IPS-15b (cell line): ENCODE results near the gene ZBTB46.

ENCODE experiments used
- H3K27me3 ChIP-seq: one replicate; pipeline ENCODE4 v1.6.1; 2013; ENCODE audit warnings: low read length; ENCODE audit not compliant: control insufficient read depth, insufficient read depth
- H3K36me3 ChIP-seq: one replicate; pipeline ENCODE4 v1.6.1; 2013; ENCODE audit warnings: low read length; ENCODE audit not compliant: control insufficient read depth, insufficient read depth
- H3K4me1 ChIP-seq: one replicate; pipeline ENCODE4 v1.6.1; 2013; ENCODE audit warnings: mild to moderate bottlenecking, low read length; ENCODE audit not compliant: control insufficient read depth, insufficient read depth
- H3K4me3 ChIP-seq: one replicate; pipeline ENCODE4 v1.5.1; 2013; ENCODE audit warnings: low read depth, low read length
- H3K9ac ChIP-seq: one replicate; pipeline ENCODE4 v1.6.1; 2013; ENCODE audit warnings: low read depth, mild to moderate bottlenecking, low read length
- H3K9me3 ChIP-seq: one replicate; pipeline ENCODE4 v1.6.1; 2013; ENCODE audit warnings: mild to moderate bottlenecking, low read length; ENCODE audit not compliant: control insufficient read depth, insufficient read depth

The ZBTB46 gene

DNA sequence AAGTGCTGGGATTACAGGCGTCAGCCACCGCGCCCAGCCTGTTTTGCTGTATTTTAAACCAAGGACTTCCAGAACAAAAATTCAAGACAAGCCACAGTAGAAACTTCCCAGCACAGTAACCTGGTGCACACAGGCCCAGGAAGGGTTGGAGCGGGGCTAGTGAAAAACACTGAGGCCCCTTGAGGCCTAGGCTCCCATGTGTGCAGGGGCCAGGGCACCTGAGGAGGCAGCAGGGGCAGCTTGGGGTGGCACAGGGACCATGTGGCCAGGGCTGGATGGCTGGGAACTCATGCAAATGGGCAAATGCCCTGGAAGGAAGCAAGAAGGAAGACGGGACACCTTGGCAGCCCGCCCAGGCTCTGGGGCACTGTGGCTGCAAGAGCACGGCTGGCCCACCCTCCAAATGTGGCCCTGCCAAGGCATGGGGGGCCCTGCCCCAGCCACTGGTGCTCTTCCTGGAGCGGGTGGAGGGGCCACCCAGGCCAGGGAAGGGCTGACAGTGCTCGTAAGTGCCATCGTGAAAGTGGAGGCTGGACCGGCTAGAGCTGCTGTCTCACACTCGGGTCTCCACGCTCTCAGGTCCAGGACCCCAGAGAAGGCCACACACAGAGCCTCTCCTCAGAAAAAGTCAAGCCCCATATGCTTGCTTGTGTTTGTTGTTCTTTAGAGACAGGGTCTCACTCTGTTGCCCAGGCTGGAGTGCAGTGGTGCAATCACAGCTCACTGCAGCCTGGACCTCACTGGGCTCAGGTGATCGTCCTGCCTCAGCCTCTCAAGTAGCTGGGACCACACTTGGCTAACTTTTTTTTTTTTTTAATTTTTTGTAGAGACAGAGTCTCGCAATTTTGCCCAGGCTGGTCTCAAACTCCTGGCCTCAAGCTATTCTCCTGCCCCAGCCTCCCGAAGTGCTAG is 81.2 kb downstream of the ZBTB46 start:
- H3K9ac ChIP-seq, result no peak overlapping the region
- no peaks in the 10 kb centered on the region for H3K4me1 ChIP-seq
- H3K9me3 ChIP-seq, result no peaks in the 10 kb centered on the region
- no peak overlapping the region for H3K4me3 ChIP-seq
- H3K27me3 ChIP-seq, result no peaks in the 10 kb centered on the region
- H3K36me3 ChIP-seq, result peaks cover 13% of the 10 kb centered on the region

- no peaks in the 10 kb centered on the region for H3K9me3 ChIP-seq
- H3K4me3 ChIP-seq, result no peak overlapping the region
- H3K36me3 ChIP-seq, result peaks cover 13% of the 10 kb centered on the region
- H3K27me3 ChIP-seq, result no peaks in the 10 kb centered on the region
- no peaks in the 10 kb centered on the region for H3K4me1 ChIP-seq
- H3K9ac ChIP-seq, result no peak overlapping the region
Observed at GRCh38 chr20:63748934-63749270, 82.2 kb downstream of the ZBTB46 start.

GRCh38 chr20:63748070-63748933 is 82.8 kb downstream of the ZBTB46 start:
- Histone ChIP-seq H3K9me3 (no peaks in the 10 kb centered on the region), H3K4me1 (no peaks in the 10 kb centered on the region), H3K9ac (no peak overlapping the region), H3K27me3 (no peaks in the 10 kb centered on the region), H3K36me3 (peaks cover 19% of the 10 kb centered on the region), H3K4me3 (no peak overlapping the region)

- no peak overlapping the region for H3K4me3 ChIP-seq
- no peaks in the 10 kb centered on the region for H3K9me3 ChIP-seq
- H3K27me3 ChIP-seq, result no peaks in the 10 kb centered on the region
- no peaks in the 10 kb centered on the region for H3K4me1 ChIP-seq
- peaks cover 22% of the 10 kb centered on the region for H3K36me3 ChIP-seq
- H3K9ac ChIP-seq, result no peak overlapping the region
Observed at GRCh38 chr20:63747622-63748069, 83.4 kb downstream of the ZBTB46 start.

DNA sequence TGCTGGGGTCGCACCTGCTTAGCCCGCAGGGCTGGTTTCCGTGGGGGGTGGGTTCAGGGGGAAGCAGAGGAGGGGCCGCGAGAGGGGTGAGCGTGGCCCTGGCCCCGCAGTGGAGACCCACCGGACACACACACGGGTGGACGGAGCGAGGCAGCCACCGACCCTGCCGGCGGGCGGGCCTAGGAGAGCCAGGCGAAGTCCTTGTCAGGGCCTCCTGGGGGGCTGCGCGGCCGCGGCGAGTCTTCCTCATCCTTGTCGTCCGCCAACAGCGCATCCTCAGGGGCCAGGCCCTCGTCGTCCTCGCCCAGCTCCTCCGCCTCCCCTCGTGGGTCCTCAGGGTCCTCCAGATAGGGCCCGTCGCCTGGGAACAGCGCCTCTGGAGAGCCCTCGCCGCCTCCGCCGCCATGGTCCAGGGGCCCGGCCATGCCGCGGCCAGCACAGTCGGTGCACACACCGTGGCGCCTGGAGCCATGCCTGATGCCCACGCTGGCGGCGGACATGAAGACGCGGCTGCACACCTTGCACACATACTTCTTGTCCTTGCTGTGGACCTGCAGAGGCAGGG is 84.2 kb downstream of the ZBTB46 start:
- Histone ChIP-seq H3K9me3 (no peaks in the 10 kb centered on the region), H3K36me3 (peaks cover 25% of the 10 kb centered on the region), H3K4me3 (no peak overlapping the region), H3K9ac (no peak overlapping the region), H3K4me1 (no peaks in the 10 kb centered on the region), H3K27me3 (no peaks in the 10 kb centered on the region)

DNA sequence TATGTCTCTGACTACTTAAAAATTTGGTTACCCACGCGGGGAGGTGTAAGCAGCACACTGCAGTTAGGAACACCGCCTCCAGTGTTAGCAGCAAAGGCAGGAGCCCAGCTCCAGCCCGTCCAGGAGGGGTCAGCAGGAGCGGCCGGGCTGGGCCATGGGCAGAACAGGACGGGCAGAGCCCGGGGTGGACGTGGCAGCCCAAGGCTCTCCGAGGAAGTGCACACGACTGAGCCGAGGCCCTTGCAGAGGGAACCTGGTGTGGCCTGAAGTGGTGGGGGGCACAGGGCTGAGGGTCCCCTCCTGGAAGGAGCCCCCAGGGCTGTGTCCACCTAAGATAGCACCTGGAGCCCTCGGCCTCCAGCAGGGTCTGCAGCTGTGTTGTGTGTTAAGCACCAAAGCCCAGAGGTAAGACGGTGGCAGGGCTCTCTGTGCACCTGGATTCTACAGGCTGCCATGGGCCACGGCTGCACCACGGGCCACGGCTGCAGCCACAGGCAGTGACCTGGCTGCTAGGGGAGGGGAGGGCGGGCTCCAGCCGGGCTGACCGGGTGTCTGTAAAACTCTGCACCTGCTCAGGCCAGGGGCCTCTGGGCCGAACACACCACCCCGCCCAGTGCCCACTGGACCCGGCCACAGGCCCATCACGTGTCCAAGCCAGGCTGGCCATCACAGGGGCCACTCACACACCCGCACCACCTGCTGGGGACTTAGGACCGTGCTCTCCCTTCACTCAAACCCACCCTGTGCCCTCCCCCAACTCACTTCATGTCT is 84.9 kb downstream of the ZBTB46 start:
- H3K27me3 ChIP-seq, result no peaks in the 10 kb centered on the region
- H3K9me3 ChIP-seq, result no peaks in the 10 kb centered on the region
- no peak overlapping the region for H3K4me3 ChIP-seq
- H3K9ac ChIP-seq, result no peak overlapping the region
- H3K4me1 ChIP-seq, result no peaks in the 10 kb centered on the region
- peaks cover 30% of the 10 kb centered on the region for H3K36me3 ChIP-seq

DNA sequence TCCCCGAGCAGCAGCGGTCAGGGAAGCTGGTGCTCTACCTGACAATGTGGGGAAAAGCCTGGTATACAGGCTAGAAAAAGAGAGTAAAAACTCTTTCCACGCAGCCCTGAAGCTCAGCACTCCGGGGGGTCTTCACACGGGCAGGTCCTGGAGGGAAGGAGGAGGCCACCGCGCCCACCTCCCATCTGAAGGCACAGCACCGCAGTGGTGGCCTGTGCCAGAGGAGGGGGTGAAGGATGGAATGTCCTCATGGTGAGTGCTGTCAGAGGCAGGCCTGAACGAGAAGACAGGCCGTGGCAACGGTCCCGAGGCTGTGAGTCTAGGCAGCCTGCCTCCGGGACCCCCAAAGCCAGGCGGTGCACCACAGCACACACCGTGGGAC is 85.6 kb downstream of the ZBTB46 start:
- Histone ChIP-seq H3K36me3 (peaks cover 30% of the 10 kb centered on the region), H3K9me3 (no peaks in the 10 kb centered on the region), H3K4me3 (no peak overlapping the region), H3K27me3 (no peaks in the 10 kb centered on the region), H3K4me1 (no peaks in the 10 kb centered on the region), H3K9ac (no peak overlapping the region)

- no peak overlapping the region for H3K4me3 ChIP-seq
- peaks cover 29% of the 10 kb centered on the region for H3K36me3 ChIP-seq
- no peaks in the 10 kb centered on the region for H3K9me3 ChIP-seq
- no peaks in the 10 kb centered on the region for H3K4me1 ChIP-seq
- no peak overlapping the region for H3K9ac ChIP-seq
- no peaks in the 10 kb centered on the region for H3K27me3 ChIP-seq
Observed at GRCh38 chr20:63744574-63745423, 86.3 kb downstream of the ZBTB46 start.

- no peaks in the 10 kb centered on the region for H3K9me3 ChIP-seq
- no peak overlapping the region for H3K9ac ChIP-seq
- no peak overlapping the region for H3K4me3 ChIP-seq
- no peaks in the 10 kb centered on the region for H3K27me3 ChIP-seq
- H3K4me1 ChIP-seq, result no peaks in the 10 kb centered on the region
- H3K36me3 ChIP-seq, result peaks cover 27% of the 10 kb centered on the region
Observed at GRCh38 chr20:63744158-63744557, 86.9 kb downstream of the ZBTB46 start.

DNA sequence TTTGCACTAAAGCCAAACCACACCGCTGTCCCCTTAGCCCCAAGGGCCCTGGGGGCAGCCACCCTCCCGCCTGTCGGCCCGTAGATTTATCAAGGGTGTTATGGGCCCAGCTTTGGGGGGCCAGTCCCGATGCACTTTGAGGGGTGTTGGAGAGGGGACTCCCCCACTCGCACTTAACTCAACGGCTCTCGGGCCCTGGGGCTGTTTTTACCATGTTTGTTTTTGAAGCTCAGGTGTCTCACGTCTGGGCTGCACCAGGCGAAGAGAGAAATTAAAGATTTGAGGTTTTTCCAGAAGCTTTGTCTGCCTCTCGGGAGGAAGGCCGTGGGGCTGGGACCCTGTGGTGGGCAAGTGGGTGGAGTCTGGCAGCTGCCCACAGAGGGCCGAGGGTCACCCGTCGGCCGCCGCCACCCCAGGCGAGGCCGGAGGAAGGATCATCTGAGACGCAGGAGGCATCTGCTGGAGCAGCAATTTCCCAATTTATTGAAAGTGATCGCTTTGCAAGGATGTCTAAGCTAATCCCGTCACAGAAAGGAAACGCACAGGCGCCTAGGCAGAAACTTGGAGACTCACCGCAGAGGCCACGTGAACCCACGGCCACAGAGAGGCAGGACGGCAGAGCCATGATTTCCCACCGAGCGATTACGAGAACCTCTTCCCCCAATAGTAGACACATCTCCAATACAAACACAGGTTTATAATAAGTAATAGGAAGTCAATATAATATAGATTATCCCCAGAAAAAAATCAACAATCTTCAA is 87.7 kb downstream of the ZBTB46 start:
- Histone ChIP-seq H3K4me3 (no peak overlapping the region), H3K9me3 (no peaks in the 10 kb centered on the region), H3K27me3 (no peaks in the 10 kb centered on the region), H3K9ac (no peak overlapping the region), H3K4me1 (no peaks in the 10 kb centered on the region), H3K36me3 (peaks cover 27% of the 10 kb centered on the region)
